HG03520 (cell line): ENCODE measurements around the gene ZSWIM6.
A peak's percentile ranks its signal among the peaks of the same experiment; 100 is the strongest.

Source experiments
- ATAC-seq: cut with Tn5 transposase; IDR thresholded peaks from one replicate; pipeline ENCODE4 v1.9.1; 2021; ENCODE audit warnings: mild to moderate bottlenecking, moderate library complexity; ENCODE audit not compliant: unreplicated experiment

Gene ZSWIM6

DNA sequence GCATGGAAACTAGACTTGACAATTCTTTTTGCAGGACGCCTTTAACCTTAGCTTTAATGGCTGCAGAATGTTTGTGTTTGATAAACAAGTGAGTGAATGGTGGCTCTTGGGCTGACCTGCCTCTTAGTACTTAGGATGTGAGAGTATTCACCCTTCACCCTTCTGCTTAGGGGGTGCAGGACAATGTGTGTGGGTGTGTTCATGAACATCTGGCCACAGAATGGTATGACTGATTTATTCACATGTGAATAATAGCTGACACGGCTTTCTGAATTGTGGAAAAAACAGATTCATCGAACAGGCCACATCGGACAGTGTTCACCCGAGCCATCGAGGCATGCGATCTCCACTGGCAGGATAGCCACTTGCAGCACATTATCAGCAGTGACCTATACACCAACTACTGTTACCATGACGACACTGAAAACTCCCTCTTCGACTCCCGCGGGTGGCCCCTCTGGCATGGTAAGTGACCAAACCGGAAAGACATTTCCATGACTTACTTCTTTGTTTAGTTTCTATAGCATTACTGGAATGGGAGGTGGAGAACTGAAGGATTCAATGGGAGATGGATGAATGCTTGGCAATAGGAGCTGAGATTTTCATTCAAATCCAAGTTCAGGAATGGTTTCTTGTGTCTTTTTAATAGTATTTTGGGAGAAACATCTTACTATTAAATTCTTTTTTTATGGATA, 193.6 kb downstream of the ZSWIM6 start:
- no peak for ATAC-seq

- ATAC-seq = no peak
These were observed 194.1 kb downstream of the ZSWIM6 start for GRCh38 chr5:61526207-61526519.

DNA sequence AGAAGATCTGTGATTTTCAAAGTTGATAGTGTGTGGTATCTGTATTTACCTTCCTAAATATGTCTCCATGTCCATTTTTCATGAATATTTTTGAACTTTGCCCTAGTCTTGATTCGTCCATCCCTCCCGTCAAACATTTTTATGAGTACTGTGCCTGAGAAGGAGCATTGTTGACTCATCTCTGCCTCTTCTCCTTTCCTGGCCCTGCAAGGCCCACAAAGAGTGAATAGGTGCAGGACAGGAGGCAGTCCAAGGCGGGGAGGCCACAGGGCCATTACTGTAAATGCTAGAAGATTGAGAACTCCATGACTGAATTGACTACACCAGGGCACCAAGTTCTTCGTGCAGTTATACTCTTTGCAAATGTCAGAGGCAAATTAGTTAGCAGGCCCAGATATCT, 200.9 kb downstream of the ZSWIM6 start:
- no peak for ATAC-seq

- ATAC-seq = peak; percentile 80
These were observed 202.6 kb downstream of the ZSWIM6 start for GRCh38 chr5:61534481-61535267.

GRCh38 chr5:61535828-61536227, 203.8 kb downstream of the ZSWIM6 start:
- no peak for ATAC-seq

- ATAC-seq = no peak
These were observed 204.9 kb downstream of the ZSWIM6 start for GRCh38 chr5:61536922-61537321.

GRCh38 chr5:61538722-61539501, 206.9 kb downstream of the ZSWIM6 start:
- ATAC-seq = no peak

DNA sequence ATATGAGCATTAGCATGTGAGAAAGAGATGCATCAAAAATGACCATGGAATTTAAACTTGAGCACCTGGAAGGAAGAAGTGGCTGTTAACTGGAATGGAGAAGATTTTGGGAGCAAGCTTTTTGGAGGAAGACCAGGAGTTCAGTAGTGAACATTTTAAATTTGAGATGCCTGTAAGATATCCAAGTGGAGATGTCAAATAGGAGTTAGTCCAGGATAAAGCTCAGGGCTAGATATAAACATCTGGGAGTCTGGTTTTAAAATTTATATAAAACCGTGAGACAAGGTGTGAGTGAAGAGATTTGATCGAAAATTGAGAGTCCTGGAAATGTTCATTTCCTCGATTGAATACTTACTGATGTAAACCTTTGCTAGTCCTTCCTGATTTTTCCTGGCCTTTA, 217.5 kb downstream of the ZSWIM6 start:
- ATAC-seq = no peak

DNA sequence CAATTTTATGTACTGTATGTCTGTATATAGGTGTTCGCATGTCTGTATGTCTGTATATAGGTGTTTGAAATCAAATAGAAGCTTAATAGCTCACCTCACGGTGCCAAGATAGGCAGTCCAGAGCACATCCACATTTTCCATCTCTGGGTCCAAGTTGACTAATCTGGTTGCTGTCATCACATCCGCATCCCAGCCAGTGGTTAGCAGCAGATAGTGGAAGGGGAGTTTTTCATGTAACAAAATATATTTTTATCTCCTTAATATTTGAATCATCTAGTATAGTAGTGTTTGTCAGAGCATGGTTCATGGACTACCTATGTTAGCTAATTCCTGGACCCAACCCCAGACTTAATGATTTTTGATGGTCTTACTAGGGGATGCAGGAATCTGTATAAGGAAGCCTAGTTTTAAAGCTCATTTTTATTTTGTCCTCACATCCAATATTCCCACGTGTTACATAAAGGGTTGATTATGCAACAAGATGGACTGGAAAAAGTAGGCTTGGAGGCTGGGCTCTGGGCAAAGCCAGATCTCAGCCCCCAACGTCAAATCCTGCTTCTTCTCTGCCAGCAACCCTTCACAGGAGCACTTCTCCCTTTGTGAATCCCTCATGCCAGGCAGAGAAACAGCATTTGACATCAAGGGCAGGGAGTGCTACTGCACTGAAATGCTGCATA, 219.7 kb downstream of the ZSWIM6 start:
- no peak for ATAC-seq

- ATAC-seq = no peak
These were observed 227.1 kb downstream of the ZSWIM6 start for GRCh38 chr5:61559146-61559545.

- ATAC-seq = no peak
These were observed 227.7 kb downstream of the ZSWIM6 start for GRCh38 chr5:61559722-61560121.

DNA sequence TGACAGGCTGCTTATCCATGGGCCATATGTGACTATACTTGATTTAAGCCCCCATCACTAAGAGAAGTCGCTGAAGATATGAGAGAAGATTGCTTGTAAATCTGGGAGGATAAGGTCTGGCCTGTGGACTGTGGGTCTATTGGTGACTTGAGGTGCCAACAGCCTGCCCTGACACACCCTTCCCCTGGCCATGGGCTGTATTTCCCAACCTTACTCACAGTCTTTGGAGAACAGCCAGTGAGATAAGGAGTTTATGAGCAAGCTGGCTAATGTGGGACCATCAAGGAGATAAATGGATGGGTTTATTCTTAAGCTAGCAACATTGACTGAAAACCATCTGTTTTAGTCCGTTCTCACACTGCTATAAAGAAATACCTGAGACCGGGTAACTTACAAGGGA, 231.3 kb downstream of the ZSWIM6 start:
- no peak for ATAC-seq

DNA sequence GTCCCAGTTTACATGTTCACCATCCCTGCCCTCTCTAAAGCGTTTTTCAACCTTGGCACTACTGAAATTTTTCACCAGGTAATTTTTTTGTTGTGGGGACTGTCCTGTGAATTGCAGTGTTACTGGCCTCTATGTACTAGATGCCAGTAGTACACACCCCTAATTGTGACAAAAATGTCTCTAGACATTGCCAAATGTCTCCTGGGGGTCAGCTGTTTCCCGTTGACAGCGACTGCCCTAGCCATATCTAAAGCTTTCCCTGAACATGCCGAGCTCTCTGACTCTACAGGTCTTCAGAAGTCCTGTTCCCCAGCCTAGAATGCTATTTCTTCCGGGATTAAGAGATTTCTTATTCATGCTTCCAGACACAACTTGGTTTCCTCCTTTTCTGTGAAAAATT, 235.3 kb downstream of the ZSWIM6 start:
- ATAC-seq = no peak

GRCh38 chr5:61569353-61569752, 237.3 kb downstream of the ZSWIM6 start:
- ATAC-seq = no peak

DNA sequence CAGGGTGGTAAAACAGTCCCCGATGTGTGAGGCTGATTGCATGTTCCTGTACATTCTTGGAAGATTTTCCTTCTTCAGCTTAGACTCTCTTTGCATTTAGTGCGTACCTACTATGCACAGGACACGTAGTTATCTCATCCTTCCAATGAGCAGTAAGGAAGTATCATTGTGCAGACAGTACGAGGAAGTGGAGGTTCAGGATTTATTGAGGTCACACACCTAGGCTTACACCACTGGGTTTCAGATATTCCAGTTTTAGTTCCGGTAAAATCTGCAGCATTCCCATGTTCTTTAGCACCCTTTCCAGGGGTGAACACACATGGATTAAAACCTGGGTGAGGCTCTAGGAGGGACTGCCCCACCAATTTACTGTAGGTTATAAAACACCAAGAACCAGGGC, 238.7 kb downstream of the ZSWIM6 start:
- ATAC-seq = no peak

GRCh38 chr5:61572959-61573358, 240.9 kb downstream of the ZSWIM6 start:
- no peak for ATAC-seq

- no peak for ATAC-seq
These were observed 243.0 kb downstream of the ZSWIM6 start for GRCh38 chr5:61575103-61575502.

DNA sequence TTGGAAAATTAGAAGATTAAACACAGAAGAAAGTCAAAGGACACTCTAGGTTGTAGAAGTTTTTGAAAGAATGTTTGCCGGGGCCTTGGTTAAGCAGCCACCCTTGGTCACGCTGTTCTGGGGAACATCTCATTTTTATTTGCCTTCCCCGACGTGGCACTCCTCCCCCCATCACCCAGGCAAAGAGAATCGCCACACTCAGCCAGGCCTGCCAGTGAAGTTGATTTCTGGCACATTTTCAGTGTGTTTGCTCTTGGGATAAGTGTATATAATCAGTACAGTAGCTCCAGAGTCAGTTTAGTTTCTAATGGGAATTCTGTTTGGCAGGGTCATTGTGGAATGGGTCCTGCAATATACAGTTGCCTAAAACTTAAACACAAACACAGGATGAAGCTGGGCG, 243.5 kb downstream of the ZSWIM6 start:
- ATAC-seq = no peak

DNA sequence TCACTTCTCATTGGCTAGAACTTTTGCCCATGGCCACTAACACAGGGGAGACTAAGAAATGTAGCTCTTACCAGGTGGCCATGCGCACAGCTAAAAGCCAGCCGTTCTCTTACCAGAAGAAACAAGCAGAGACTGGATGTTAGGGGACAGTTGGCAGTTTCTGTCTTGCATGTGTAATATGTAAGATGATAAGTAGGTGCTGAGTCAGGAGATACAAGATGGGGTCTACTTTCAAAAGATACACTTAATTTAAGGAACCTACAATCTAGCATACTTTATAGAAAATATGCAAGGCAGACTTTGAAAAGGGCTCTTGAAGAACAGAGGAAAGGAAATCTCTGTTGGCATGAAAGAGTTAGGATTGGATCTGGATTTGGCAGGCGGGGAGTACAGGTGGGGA, 244.5 kb downstream of the ZSWIM6 start:
- ATAC-seq = no peak

DNA sequence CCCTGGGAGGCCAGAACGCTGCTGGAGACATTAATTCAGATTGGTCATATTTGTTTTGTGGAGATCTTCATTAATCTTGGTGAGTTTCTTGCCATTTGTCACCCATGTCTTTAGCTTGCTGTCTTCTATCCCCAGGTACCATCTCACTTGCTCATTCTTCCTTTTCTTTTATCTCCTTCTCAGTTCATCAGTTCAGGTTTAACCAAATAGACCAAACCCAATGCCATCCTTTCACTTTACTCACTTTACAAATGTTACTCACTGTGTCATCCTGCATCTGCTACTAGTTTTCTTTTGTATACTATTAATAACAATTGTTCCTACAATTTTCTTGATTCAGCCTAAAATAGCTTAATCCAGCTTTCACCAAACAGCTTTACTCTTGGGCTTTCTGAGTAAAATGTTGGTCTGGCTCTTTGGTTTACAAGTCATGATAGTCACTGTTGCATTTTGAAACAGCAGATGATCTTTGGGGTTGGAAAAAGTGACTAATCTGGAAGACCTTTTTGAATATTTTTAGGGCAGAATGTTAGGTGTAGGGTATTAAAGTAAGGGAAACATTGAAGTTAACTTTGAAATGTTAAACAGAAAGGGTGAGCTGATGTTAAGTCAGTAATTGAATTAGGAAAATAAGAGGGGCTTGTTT, 246.9 kb downstream of the ZSWIM6 start:
- ATAC-seq = no peak
